PC-3 (cell line): ENCODE data around the gene PSMB9.

ENCODE experiments used
- EZH2 ChIP-seq: fragments of 300-600 bp; sonication (generic); IDR thresholded peaks from one replicate; pipeline ENCODE4 v1.6.1; 2017; ENCODE audit warnings: antibody characterized with exemption, mild to moderate bottlenecking, low read length; ENCODE audit not compliant: unreplicated experiment
- TF ChIP-seq, protein P1 (sequence below): fragments of 300-600 bp; sonication (generic); conservative IDR thresholded peaks from 2 replicates; pipeline ENCODE4 v1.5.1; 2017; ENCODE audit warnings: antibody characterized with exemption, low read depth, mild to moderate bottlenecking, low read length

DNA sequence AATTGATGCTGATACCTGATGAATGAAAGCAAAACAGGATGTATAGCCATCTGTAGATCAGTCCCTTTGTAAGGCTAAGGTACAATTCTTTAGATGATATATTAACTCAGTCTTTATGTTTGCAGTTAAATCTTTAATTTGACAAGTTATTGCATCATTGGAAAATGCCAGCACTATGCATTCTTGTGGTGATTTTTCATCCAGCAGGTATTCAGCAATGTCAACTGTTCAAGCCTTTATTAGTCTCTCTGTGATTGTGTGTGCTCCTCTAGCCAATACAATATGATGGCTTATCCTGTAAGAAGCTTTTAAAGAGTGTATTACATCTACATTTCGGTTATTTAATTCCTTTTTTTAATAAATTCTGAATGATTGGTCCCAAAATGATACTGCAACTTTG, 52.5 kb downstream of the PSMB9 start:
- TF ChIP-seq, protein P1, sequence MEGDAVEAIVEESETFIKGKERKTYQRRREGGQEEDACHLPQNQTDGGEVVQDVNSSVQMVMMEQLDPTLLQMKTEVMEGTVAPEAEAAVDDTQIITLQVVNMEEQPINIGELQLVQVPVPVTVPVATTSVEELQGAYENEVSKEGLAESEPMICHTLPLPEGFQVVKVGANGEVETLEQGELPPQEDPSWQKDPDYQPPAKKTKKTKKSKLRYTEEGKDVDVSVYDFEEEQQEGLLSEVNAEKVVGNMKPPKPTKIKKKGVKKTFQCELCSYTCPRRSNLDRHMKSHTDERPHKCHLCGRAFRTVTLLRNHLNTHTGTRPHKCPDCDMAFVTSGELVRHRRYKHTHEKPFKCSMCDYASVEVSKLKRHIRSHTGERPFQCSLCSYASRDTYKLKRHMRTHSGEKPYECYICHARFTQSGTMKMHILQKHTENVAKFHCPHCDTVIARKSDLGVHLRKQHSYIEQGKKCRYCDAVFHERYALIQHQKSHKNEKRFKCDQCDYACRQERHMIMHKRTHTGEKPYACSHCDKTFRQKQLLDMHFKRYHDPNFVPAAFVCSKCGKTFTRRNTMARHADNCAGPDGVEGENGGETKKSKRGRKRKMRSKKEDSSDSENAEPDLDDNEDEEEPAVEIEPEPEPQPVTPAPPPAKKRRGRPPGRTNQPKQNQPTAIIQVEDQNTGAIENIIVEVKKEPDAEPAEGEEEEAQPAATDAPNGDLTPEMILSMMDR: no peak
- TF ChIP-seq EZH2: no peak
